K562 (cell line): ENCODE results near the gene PRDM16. TPM values are rescaled to one million over a fixed set of nuclear protein-coding genes. Genes with fewer than 3 reads are reported as not detected.

ENCODE experiments used
- COPS2 ChIP-seq: fragments of 450-650 bp; conservative IDR thresholded peaks from 2 replicates; pipeline ENCODE4 v1.6.1; 2016; ENCODE audit warnings: mild to moderate bottlenecking, moderate library complexity
- MAZ ChIP-seq, 2 experiments: fragments of 450-650 bp in 1 of 2; sonication (generic) in 1 of 2; formaldehyde crosslinking; IDR thresholded peaks in 1 of 2; conservative IDR thresholded peaks in 1 of 2; 2 replicates each; pipeline versions ENCODE4 v1.4.0 to v1.5.0; 2020; ENCODE audit warnings: mild to moderate bottlenecking in 1 of 2, missing genetic modification reagents in 1 of 2
- POLR2H ChIP-seq: IDR thresholded peaks from 2 replicates; pipeline ENCODE4 v1.6.1; 2016; ENCODE audit warnings: missing genetic modification characterization, low read depth, mild to moderate bottlenecking, control low read depth, missing compliant biosample characterization, moderate library complexity
- PRPF4 ChIP-seq: fragments of 200-400 bp; formaldehyde crosslinking; IDR thresholded peaks from one replicate; pipeline ENCODE4 v1.6.1; 2017; ENCODE audit warnings: low read length, low read depth, mild to moderate bottlenecking; ENCODE audit not compliant: insufficient read depth, poor library complexity, severe bottlenecking
- RAD21 ChIP-seq, 2 experiments: fragments of 250-450 bp in 1 of 2; fragments of 450-650 bp in 1 of 2; sonication (Bioruptor Pico) in 1 of 2; formaldehyde crosslinking in 1 of 2; IDR thresholded peaks in 1 of 2; conservative IDR thresholded peaks in 1 of 2; 2 replicates each; pipeline versions ENCODE4 v1.4.0 to v1.8.0; 2020 to 2022; ENCODE audit warnings: mild to moderate bottlenecking in 2 of 2, moderate library complexity in 1 of 2
- XRCC5 ChIP-seq: fragments of 200-400 bp; formaldehyde crosslinking; IDR thresholded peaks from 2 replicates; pipeline ENCODE4 v1.6.1; 2017; ENCODE audit warnings: low read depth, mild to moderate bottlenecking, low read length
- polyA plus RNA-seq, 8 experiments: library from polyadenylated mRNA; depleted of rRNA in 4 of 8; stranded (reverse) in 5 of 8; unstranded in 3 of 8; fragments of >200 nt; fragmentation: Nextera tagmentation in 2 of 8; fragmentation: Illumina TruSeq in 1 of 8; extraction: Ambion mirVana in 2 of 8; extraction: Trizol in 1 of 8; gene quantifications; 2 replicates each; pipeline versions ENCODE4 v1.2.1 to v1.2.3, GENCODE V29; 2011 to 2014; ENCODE audit warnings: inconsistent platforms in 1 of 8, missing spikeins in 1 of 8
- total RNA-seq, 7 experiments: library from RNA; depleted of rRNA in 6 of 7; stranded (reverse); fragments of >200 nt in 6 of 7; fragmentation: Illumina TruSeq in 2 of 7; extraction: Trizol in 2 of 7; gene quantifications; 2 replicates each; pipeline versions ENCODE4 v1.2.1 to v1.2.3, GENCODE V29; 2011 to 2021; ENCODE audit warnings: low replicate concordance in 1 of 7
- TF ChIP-seq, protein P1 (sequence below), 3 experiments: IDR thresholded peaks in 2 of 3; conservative IDR thresholded peaks in 1 of 3; 2 replicates each; pipeline ENCODE4 v1.5.1; 2011 to 2012; ENCODE audit warnings: low read length in 3 of 3, mild to moderate bottlenecking in 3 of 3, control low read depth in 2 of 3, improper control_type of control experiment in 1 of 3, inconsistent platforms in 1 of 3, low read depth in 1 of 3, mixed read lengths in 1 of 3, moderate library complexity in 1 of 3; ENCODE audit not compliant: insufficient read depth in 2 of 3
- TF ChIP-seq, protein P2 (sequence below): fragments of 200-800 bp; sonication (Bioruptor generic); IDR thresholded peaks from 2 replicates; pipeline ENCODE4 v1.6.1; 2017; ENCODE audit warnings: missing genetic modification characterization, missing compliant biosample characterization
- TF ChIP-seq, protein P3 (sequence below): sonication (generic); formaldehyde crosslinking; IDR thresholded peaks from 2 replicates; pipeline ENCODE4 v1.8.0; 2022; ENCODE audit warnings: mild to moderate bottlenecking, missing genetic modification reagents, borderline replicate concordance
- TF ChIP-seq, protein P4 (sequence below), 2 experiments: fragments of 450-650 bp; conservative IDR thresholded peaks; 2 replicates each; pipeline ENCODE4 v1.6.1; 2017; ENCODE audit warnings: mild to moderate bottlenecking in 2 of 2, moderate library complexity in 2 of 2

The PRDM16 gene
- total and polyA plus RNA-seq, 9 of the 15 experiments (the other 6 are each of a cell fraction or from before 2014, with no cell fraction given) = 0.10 to 0.27 TPM; not detected in 7

DNA sequence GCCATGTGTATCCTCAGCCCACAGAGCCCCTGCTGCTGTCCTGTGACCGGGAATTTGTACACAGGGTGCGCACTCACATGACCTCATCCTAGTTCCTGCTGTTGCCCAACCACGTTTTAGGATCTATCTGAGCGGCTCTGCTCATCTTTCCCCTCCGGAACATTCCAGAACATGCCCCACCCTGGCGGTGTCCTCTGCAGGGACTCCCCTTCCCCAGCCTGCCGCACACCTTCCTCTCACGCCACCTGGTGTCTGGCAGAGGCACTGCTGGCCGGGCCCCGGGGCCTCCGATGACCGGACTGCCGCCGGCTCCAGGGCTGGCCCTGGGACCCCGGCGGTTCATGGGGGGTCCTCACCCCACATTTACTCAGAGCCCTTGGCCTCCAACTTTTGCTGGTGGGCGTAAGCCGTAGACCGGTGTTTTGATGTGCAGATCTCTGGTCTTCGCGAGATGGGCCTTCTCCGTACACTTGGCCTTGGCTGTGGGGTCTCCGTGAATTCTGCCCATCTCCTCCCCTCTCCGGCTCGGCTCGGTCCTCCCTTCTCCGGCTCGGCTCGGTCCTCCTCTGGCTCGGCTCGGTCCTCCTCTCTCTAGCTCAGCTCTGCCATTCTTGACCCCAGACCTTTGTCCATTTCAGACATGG lies 414.9 kb downstream of the PRDM16 start (continued):
- peak; percentile 19; the same call in 1 of the 2 replicates for TF ChIP-seq XRCC5
- peak in 1 of 2 experiments; percentile 41; a peak in 1 of 4 replicates for TF ChIP-seq MAZ (CRISPR knock-in tag; conservative IDR thresholded peaks at IDR 0.05 in 1 of 2, IDR thresholded peaks at IDR 0.05 in 1 of 2)
- TF ChIP-seq, protein P1, sequence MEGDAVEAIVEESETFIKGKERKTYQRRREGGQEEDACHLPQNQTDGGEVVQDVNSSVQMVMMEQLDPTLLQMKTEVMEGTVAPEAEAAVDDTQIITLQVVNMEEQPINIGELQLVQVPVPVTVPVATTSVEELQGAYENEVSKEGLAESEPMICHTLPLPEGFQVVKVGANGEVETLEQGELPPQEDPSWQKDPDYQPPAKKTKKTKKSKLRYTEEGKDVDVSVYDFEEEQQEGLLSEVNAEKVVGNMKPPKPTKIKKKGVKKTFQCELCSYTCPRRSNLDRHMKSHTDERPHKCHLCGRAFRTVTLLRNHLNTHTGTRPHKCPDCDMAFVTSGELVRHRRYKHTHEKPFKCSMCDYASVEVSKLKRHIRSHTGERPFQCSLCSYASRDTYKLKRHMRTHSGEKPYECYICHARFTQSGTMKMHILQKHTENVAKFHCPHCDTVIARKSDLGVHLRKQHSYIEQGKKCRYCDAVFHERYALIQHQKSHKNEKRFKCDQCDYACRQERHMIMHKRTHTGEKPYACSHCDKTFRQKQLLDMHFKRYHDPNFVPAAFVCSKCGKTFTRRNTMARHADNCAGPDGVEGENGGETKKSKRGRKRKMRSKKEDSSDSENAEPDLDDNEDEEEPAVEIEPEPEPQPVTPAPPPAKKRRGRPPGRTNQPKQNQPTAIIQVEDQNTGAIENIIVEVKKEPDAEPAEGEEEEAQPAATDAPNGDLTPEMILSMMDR (IDR thresholded peaks at IDR 0.05 in 2 of 3, conservative IDR thresholded peaks at IDR 0.05 in 1 of 3; ENCODE audit: insufficient read depth in 2 of 3, low read depth in 1 of 3, low read length in 3 of 3) = peak; percentile 83 to 95 (median 89)
- TF ChIP-seq, protein P2, sequence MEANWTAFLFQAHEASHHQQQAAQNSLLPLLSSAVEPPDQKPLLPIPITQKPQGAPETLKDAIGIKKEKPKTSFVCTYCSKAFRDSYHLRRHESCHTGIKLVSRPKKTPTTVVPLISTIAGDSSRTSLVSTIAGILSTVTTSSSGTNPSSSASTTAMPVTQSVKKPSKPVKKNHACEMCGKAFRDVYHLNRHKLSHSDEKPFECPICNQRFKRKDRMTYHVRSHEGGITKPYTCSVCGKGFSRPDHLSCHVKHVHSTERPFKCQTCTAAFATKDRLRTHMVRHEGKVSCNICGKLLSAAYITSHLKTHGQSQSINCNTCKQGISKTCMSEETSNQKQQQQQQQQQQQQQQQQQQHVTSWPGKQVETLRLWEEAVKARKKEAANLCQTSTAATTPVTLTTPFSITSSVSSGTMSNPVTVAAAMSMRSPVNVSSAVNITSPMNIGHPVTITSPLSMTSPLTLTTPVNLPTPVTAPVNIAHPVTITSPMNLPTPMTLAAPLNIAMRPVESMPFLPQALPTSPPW (CRISPR knock-in tag) = no peak
- no peak for TF ChIP-seq COPS2
- peak in 1 of 2 experiments; percentile 80; a peak in 3 of 4 replicates for TF ChIP-seq RAD21 (CRISPR knock-in tag; conservative IDR thresholded peaks at IDR 0.05 in 1 of 2, IDR thresholded peaks at IDR 0.05 in 1 of 2)
- no peak for TF ChIP-seq POLR2H (tag)
- TF ChIP-seq, protein P3, sequence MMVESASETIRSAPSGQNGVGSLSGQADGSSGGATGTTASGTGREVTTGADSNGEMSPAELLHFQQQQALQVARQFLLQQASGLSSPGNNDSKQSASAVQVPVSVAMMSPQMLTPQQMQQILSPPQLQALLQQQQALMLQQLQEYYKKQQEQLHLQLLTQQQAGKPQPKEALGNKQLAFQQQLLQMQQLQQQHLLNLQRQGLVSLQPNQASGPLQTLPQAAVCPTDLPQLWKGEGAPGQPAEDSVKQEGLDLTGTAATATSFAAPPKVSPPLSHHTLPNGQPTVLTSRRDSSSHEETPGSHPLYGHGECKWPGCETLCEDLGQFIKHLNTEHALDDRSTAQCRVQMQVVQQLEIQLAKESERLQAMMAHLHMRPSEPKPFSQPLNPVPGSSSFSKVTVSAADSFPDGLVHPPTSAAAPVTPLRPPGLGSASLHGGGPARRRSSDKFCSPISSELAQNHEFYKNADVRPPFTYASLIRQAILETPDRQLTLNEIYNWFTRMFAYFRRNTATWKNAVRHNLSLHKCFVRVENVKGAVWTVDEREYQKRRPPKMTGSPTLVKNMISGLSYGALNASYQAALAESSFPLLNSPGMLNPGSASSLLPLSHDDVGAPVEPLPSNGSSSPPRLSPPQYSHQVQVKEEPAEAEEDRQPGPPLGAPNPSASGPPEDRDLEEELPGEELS (CRISPR knock-in tag) = no peak
- no peak for TF ChIP-seq PRPF4
- TF ChIP-seq, protein P4, sequence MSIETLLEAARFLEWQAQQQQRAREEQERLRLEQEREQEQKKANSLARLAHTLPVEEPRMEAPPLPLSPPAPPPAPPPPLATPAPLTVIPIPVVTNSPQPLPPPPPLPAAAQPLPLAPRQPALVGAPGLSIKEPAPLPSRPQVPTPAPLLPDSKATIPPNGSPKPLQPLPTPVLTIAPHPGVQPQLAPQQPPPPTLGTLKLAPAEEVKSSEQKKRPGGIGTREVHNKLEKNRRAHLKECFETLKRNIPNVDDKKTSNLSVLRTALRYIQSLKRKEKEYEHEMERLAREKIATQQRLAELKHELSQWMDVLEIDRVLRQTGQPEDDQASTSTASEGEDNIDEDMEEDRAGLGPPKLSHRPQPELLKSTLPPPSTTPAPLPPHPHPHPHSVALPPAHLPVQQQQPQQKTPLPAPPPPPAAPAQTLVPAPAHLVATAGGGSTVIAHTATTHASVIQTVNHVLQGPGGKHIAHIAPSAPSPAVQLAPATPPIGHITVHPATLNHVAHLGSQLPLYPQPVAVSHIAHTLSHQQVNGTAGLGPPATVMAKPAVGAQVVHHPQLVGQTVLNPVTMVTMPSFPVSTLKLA (conservative IDR thresholded peaks at IDR 0.05) = no peak
